Activated T-cell treated with anti-CD3 and anti-CD28 coated beads, Interleukin-2, amount 50 U/mL, for 24 hours (primary cell): Measurements from ENCODE around the gene UBE2V1.

Experiments
- DNase-seq: peaks from one replicate; pipeline ENCODE4 v3.0.0-alpha.2; 2020
- H3K27ac Mint-ChIP-seq: 2 replicates; pipeline ENCODE4 v1.8.0; 2020; ENCODE audit warnings: mild to moderate bottlenecking, mixed read lengths
- H3K27me3 Mint-ChIP-seq: 2 replicates; pipeline ENCODE4 v1.8.0; 2020; ENCODE audit warnings: mixed read lengths
- H3K36me3 Mint-ChIP-seq: 2 replicates; pipeline ENCODE4 v1.8.0; 2020; ENCODE audit warnings: low read depth, mixed read lengths
- H3K4me1 Mint-ChIP-seq: 2 replicates; pipeline ENCODE4 v1.8.0; 2020; ENCODE audit warnings: low read depth, mixed read lengths
- H3K4me3 Mint-ChIP-seq: 2 replicates; pipeline ENCODE4 v1.8.0; 2020; ENCODE audit warnings: mild to moderate bottlenecking, moderate library complexity, mixed read lengths
- H3K9me3 Mint-ChIP-seq: 2 replicates; pipeline ENCODE4 v1.8.0; 2020; ENCODE audit warnings: mixed read lengths

UBE2V1 gene

GRCh38 chr20:50036703-50037102 is 76.2 kb downstream of the UBE2V1 start:
- no peak for DNase-seq
- Mint-ChIP-seq H3K27ac (no peak overlapping the region), H3K9me3 (no peaks in the 10 kb centered on the region), H3K27me3 (no peaks in the 10 kb centered on the region), H3K4me3 (no peak overlapping the region), H3K36me3 (no peaks in the 10 kb centered on the region), H3K4me1 (peaks cover 2% of the 10 kb centered on the region)

DNA sequence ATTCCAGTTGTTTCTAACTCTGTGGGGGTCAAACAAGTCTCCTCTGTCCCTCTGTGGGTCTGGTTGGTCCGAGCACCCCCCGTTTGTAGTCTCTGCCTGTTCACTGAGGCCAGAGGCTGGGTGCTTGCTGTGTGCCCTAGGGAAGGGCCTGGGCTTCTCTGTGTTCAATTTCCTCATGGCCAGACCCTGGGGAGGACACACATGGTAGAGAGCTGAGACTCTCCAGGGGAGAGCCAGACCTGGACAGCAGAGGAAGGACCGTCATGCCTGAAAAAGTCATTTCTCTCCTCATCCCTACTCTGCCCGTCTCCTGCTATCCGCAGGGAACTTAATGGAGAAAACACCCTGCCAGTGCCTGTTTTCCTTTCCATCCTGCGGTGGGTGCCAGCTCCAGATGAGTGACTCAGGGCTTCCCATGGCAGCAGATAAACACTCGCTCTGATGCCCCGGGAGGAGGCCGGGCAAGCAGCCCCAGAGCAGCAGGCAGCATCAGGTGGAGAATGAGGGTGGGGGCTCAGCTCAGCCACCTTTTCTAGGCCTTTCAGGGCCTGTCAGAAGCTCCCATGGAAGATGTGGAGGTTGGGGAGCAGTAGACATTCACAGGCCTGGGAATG is 78.3 kb downstream of the UBE2V1 start:
- H3K4me1 Mint-ChIP-seq: no peaks in the 10 kb centered on the region
- H3K36me3 Mint-ChIP-seq: no peaks in the 10 kb centered on the region
- DNase-seq: no peak
- H3K27ac Mint-ChIP-seq: no peak overlapping the region
- no peak overlapping the region for H3K4me3 Mint-ChIP-seq
- H3K27me3 Mint-ChIP-seq: no peaks in the 10 kb centered on the region
- H3K9me3 Mint-ChIP-seq: no peaks in the 10 kb centered on the region

- H3K4me3 Mint-ChIP-seq: no peak overlapping the region
- H3K27me3 Mint-ChIP-seq: no peaks in the 10 kb centered on the region
- H3K4me1 Mint-ChIP-seq: no peaks in the 10 kb centered on the region
- no peaks in the 10 kb centered on the region for H3K9me3 Mint-ChIP-seq
- DNase-seq: no peak
- H3K27ac Mint-ChIP-seq: no peak overlapping the region
- no peaks in the 10 kb centered on the region for H3K36me3 Mint-ChIP-seq
Observed at GRCh38 chr20:50032955-50033666, 79.8 kb downstream of the UBE2V1 start.
